ENCODE data around the gene BTN3A1. TPM values are rescaled to one million over a fixed set of nuclear protein-coding genes. Genes with fewer than 3 reads are reported as not detected.

The BTN3A1 gene
- total RNA-seq, 1 experiment from 2014 or later: 26.2 TPM

Other genes with a start within 250 kb of the BTN3A1 start
- gene BTN3A2, start 37.1 kb upstream of the BTN3A1 start, total RNA-seq (2014; rRNA removed; shearing (Covaris generic)): 46.4 and 57.7 TPM in 2 replicates
- 17.4 and 20.0 TPM in 2 replicates for gene BTN2A2, start 19.2 kb upstream of the BTN3A1 start, total RNA-seq (2014; rRNA removed; shearing (Covaris generic))
- gene BTN3A3, start 38.2 kb downstream of the BTN3A1 start, total RNA-seq (2014; rRNA removed; shearing (Covaris generic)): 6.3 and 8.4 TPM in 2 replicates
- gene BTN2A1, start 55.7 kb downstream of the BTN3A1 start, total RNA-seq (2014; rRNA removed; shearing (Covaris generic)): 33.1 and 50.8 TPM in 2 replicates
- not detected in 2 replicates for gene BTN1A1, start 98.0 kb downstream of the BTN3A1 start, total RNA-seq (2014; rRNA removed; shearing (Covaris generic))
- gene HMGN4, start 136.1 kb downstream of the BTN3A1 start, total RNA-seq (2014; rRNA removed; shearing (Covaris generic)): 110 TPM in 2 replicates
- 16.9 and 27.4 TPM in 2 replicates for gene ABT1, start 194.7 kb downstream of the BTN3A1 start, total RNA-seq (2014; rRNA removed; shearing (Covaris generic))